Stomach smooth muscle (tissue), 2 donors: Measurements from ENCODE around the gene COQ10B.
"Not testable (repeated sequence)": the region's sequence is repeated elsewhere in the genome, so short reads cannot be mapped to it uniquely, and the experiment has no call there.

Source experiments
- H3K27ac ChIP-seq: one replicate; pipeline ENCODE4 v1.7.0; 2013; ENCODE audit warnings: mild to moderate bottlenecking, low read length, inconsistent platforms
- H3K27me3 ChIP-seq, 2 donors: one replicate each; pipeline ENCODE4 v1.7.0; 2013; ENCODE audit warnings: low read length in 2 of 2; ENCODE audit not compliant: insufficient read depth in 2 of 2, control insufficient read depth in 1 of 2
- H3K36me3 ChIP-seq, 2 donors: one replicate each; pipeline ENCODE4 v1.7.0; 2013; ENCODE audit warnings: low read length in 2 of 2; ENCODE audit not compliant: control insufficient read depth in 2 of 2, insufficient read depth in 2 of 2
- H3K4me1 ChIP-seq: one replicate; pipeline ENCODE4 v1.7.0; 2013; ENCODE audit warnings: low read length; ENCODE audit not compliant: control insufficient read depth, insufficient read depth
- H3K4me3 ChIP-seq, 2 donors: one replicate each; pipeline ENCODE4 v1.7.0; 2013; ENCODE audit warnings: low read length in 2 of 2
- H3K9ac ChIP-seq, 2 donors: one replicate each; pipeline ENCODE4 v1.7.0; 2013; ENCODE audit warnings: low read length in 2 of 2, mild to moderate bottlenecking in 1 of 2
- H3K9me3 ChIP-seq, 2 donors: one replicate each; pipeline ENCODE4 v1.7.0; 2013; ENCODE audit warnings: low read length in 2 of 2; ENCODE audit not compliant: control insufficient read depth in 2 of 2
- donor health status: healthy.
- donor health status: Pancreatic carcinoma.

COQ10B gene

DNA sequence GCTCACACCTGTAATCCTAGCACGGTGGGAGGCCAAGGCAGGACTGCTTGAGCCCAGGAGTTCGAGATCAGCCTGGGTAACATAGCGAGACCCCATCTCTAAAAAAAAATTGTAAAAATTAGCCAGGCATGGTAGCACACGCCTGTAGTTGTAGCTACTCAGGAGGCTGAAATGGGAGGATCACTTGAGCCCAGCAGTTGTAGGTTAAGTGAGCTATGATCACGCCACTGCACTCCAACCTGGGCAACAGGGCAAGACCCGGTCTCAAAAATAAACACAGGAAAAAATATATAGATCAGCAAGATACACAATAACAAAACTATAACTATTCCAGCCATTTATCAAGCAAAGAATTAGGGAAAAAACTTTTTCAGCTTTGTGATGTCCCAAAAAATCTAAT lies 21.5 kb upstream of the COQ10B start:
- no peak overlapping the region for H3K27ac ChIP-seq
- peaks cover 26% of the 10 kb centered on the region for H3K4me1 ChIP-seq
- H3K27me3 ChIP-seq, result no peaks in the 10 kb centered on the region
- no peak overlapping the region for H3K4me3 ChIP-seq
- H3K9me3 ChIP-seq, result no peaks in the 10 kb centered on the region
- H3K36me3 ChIP-seq, result no peaks in the 10 kb centered on the region
- H3K9ac ChIP-seq, result no peak overlapping the region

GRCh38 chr2:197432527-197432926 lies 20.8 kb upstream of the COQ10B start:
- H3K27me3 ChIP-seq, H3K9ac ChIP-seq, H3K36me3 ChIP-seq, H3K9me3 ChIP-seq, H3K27ac ChIP-seq: not testable (repeated sequence)
- Histone ChIP-seq H3K4me1 (peaks cover 26% of the 10 kb centered on the region), H3K4me3 (peak overlapping the region in 1 of 2 donors; percentile 99)

DNA sequence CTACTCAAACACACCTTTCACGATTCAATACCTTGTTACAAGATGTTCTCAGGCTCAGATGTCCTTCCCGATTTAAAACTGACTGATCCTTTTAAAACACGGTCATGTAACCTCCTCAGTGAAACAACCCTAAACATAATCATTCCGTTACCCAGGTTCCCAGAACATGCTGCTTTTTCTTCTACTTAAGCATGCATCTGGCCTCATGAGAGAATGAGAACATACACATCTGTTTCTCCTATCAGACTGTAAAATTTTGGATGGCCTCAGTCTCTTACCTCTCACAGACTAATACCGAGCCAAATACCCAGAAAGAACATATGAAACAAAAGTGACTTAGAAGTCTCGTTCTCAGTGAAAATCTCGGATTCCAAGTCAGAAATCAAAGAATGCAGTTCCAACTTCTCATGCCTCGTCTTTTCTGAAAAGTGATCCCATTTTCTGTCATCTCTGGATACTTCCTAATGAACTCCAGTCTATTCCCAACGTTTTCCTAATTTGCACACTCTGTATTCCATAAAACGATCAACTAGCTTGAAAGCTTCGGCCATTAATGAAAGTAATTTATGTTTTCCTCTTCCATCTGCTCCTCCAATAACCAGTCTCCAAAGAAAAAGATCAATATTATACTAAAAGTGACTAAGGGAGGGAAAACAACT lies 19.4 kb upstream of the COQ10B start:
- Histone ChIP-seq H3K4me3 (peak overlapping the region; percentile 96 to 99), H3K9me3 (no peaks in the 10 kb centered on the region), H3K4me1 (peaks cover 26% of the 10 kb centered on the region), H3K36me3 (no peaks in the 10 kb centered on the region), H3K27ac (peak overlapping the region; percentile 95), H3K9ac (peak overlapping the region; percentile 99 to 100), H3K27me3 (no peaks in the 10 kb centered on the region)

DNA sequence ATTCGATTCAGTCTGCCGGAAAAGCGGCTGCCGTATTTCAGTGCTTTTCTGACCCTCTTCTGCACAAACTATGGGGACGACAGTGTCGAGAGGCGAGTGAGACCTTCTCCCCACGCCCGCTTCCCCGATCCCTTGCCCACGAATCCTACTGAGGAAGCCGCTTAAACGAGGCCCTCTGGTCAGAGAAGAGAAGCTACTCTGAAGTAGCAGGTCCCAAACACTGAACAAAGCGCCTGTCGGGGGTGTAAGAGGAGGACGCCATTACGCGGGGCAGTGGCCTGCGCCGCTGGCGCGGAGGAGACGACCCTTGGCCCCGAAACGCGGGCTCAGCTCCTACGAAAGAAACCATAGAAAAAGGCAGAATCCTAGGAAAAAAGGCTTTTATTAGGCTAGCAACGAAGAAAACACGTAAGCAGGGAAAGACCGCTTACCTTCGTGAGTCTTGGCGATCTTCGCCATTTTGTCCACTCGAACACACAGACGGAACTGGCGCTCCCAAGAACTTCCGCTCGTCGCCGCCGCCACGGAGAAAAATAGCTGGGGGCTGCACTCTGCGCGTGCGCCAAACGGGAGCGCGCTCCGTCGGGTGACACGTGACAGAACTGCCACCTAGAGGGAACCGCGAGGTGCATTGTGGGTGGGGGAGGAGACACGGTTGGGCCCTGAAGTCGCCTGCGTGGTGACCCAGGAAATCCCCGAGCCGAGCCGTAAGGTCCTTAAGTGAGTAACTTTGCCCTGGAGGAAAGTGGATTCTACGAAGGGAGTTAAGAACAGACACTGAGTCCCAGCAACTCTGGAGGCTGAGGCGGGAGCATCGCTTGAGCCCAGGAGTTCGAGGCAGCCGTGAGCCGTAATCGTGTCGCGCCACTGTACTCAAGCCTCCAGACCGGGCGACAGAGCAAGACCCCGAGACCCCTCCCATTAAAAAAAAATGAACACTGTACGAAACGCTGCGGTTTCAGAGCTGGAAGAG lies 18.5 kb upstream of the COQ10B start, which contains the start of gene SF3B1:
SF3B1 (minus strand) TSS at position 488 of the 973 bp plus-strand sequence; CDS start at position 459, 29 bp downstream.
- Histone ChIP-seq H3K9me3 (no peaks in the 10 kb centered on the region), H3K27me3 (no peaks in the 10 kb centered on the region), H3K27ac (peak within 1 kb of the TSS; percentile 95), H3K9ac (peak within 1 kb of the TSS; percentile 99 to 100), H3K4me3 (peak within 1 kb of the TSS; percentile 96 to 99), H3K4me1 (peaks cover 26% of the 10 kb centered on the region), H3K36me3 (no peaks in the 10 kb centered on the region)

- H3K27ac ChIP-seq, result peak overlapping the region; percentile 95
- peak overlapping the region; percentile 98 to 99 for H3K9ac ChIP-seq
- no peaks in the 10 kb centered on the region for H3K27me3 ChIP-seq
- peak overlapping the region; percentile 60 to 99 for H3K4me3 ChIP-seq
- no peaks in the 10 kb centered on the region for H3K9me3 ChIP-seq
- no peaks in the 10 kb centered on the region for H3K36me3 ChIP-seq
- peaks cover 21% of the 10 kb centered on the region for H3K4me1 ChIP-seq
These were observed 17.5 kb upstream of the COQ10B start for GRCh38 chr2:197435598-197436420.

DNA sequence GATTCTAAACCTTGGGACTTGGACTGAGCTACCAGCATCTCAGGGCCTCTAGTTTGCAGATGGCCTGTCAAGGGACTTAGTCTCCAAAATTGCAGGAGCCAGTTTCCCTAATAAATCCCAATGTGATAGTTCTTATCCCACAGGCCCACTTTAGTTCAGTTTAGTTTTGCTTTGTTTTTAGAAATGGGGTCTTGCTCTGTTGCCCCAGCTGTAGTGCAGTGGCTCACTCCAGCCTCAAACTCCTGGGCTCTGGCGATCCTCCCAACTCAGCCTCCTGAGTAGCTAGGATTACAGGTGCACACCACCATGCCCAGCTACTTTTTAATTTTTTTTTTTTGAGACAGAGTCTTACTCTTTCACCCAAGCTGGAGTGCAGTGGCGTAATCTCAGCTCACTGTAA lies 16.0 kb upstream of the COQ10B start:
- Histone ChIP-seq H3K9ac (no peak overlapping the region), H3K27ac (no peak overlapping the region), H3K9me3 (no peaks in the 10 kb centered on the region), H3K4me3 (no peak overlapping the region), H3K36me3 (no peaks in the 10 kb centered on the region), H3K27me3 (no peaks in the 10 kb centered on the region), H3K4me1 (peaks cover 10% of the 10 kb centered on the region)

DNA sequence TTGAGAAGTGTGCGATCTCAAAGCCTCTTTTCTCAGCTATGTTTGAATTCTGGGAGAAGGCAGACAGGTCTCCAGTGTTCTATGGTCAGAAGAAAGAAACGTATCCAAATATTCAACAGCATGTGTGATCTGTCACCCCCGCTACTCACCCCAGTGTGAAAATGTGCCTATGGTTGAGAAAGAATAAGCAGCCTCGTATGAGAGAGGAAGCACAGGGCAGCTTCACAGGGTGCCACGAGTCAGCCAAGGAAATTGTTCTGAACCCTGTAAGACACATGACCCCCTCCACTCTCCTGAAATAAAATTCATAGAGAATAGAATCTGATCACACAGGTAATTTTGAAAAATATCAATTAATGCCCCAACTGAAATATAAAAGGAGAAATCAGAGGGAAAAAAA lies 10.5 kb upstream of the COQ10B start:
- no peak overlapping the region for H3K9ac ChIP-seq
- no peak overlapping the region for H3K27ac ChIP-seq
- no peaks in the 10 kb centered on the region for H3K36me3 ChIP-seq
- no peak overlapping the region for H3K4me3 ChIP-seq
- H3K27me3 ChIP-seq, result peaks cover 3 to 4% of the 10 kb centered on the region in 2 donors
- H3K4me1 ChIP-seq, result no peaks in the 10 kb centered on the region
- H3K9me3 ChIP-seq, result no peaks in the 10 kb centered on the region

DNA sequence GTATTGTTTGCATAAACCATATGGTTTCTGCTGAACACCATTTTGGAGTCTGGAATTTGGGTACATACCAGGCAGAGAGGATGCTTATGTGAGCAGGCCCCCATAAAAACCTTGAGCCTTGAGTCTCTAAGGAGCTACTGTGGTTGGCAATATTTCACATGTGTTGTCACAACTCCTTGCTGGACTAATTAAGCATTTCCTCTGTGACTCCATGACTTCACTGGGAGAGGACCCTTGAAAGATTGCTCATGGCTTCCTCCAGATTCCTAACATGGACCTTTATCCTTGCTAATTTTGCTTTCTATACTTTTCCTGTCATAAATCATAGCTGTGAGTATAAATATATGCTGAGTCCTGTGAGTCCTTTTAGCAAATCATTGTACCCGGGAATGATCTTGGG lies 7.6 kb upstream of the COQ10B start:
- Histone ChIP-seq H3K27me3 (peaks cover 3 to 4% of the 10 kb centered on the region in 2 donors), H3K36me3 (no peaks in the 10 kb centered on the region)

DNA sequence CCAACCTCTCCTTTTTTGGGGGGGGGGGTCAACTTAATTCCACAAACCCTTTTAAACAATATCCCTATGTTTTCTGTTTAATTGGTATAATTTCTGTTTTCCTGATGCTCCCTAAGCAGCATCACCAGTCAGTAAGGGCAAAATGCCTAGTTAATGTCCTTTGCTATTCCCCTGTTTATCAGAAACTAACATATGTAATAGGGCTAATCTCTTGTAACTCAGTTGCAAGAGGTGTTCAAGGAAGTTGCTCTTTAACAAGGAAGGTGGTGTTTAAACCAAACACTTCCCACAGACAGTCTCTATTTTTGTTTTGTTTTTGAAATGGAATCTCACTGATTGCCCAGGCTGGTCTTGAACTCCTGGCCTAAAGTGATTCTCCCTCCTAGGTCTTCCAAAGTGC lies 6.5 kb upstream of the COQ10B start:
- Histone ChIP-seq H3K27ac (no peak overlapping the region), H3K9ac (no peak overlapping the region), H3K4me1 (no peaks in the 10 kb centered on the region), H3K9me3 (no peaks in the 10 kb centered on the region), H3K36me3 (no peaks in the 10 kb centered on the region), H3K4me3 (no peak overlapping the region), H3K27me3 (peaks cover 3 to 4% of the 10 kb centered on the region in 2 donors)

More for the DNA sequence above, 7.6 kb upstream of the COQ10B start:
- no peak overlapping the region for H3K27ac ChIP-seq
- H3K4me1 ChIP-seq, result no peaks in the 10 kb centered on the region
- no peak overlapping the region for H3K4me3 ChIP-seq
- no peaks in the 10 kb centered on the region for H3K9me3 ChIP-seq
- no peak overlapping the region for H3K9ac ChIP-seq

DNA sequence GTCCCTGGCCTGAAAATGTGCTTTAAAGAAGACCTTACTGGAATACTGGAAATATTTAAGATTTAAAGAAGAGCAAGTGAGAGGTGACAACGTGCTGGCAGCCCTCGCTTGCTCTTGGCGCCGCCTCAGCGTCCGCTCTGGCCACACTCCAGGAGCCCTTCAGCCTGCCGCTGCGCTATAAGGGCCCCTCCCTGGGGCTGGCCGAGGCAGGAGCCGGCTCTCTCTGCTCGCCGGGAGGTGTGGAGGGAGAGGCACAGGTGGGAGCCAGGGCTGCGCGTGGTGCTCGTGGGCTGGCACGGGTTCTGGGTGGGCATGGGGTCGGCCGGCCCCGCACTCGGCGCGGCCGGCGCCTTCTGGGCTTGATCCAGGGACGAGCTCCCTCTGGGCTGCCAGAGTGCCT lies 2.9 kb upstream of the COQ10B start:
- Histone ChIP-seq H3K27ac (no peak overlapping the region), H3K4me3 (no peak overlapping the region), H3K4me1 (peaks cover 10% of the 10 kb centered on the region), H3K9ac (no peak overlapping the region), H3K36me3 (no peaks in the 10 kb centered on the region), H3K27me3 (peaks cover under 1 to 2% of the 10 kb centered on the region in 2 donors), H3K9me3 (no peaks in the 10 kb centered on the region)
